GM12878 (cell line): ENCODE results near the gene NR3C1. TPM values are rescaled to one million over a fixed set of nuclear protein-coding genes. Genes with fewer than 3 reads are reported as not detected.
A peak's percentile ranks its signal among the peaks of the same experiment; 100 is the strongest.

Experiments used
- BRCA1 ChIP-seq: IDR thresholded peaks from 2 replicates; pipeline ENCODE4 v1.6.1; 2011; ENCODE audit warnings: low read depth, low read length, improper control_type of control experiment
- CBX5 ChIP-seq: sonication (generic); IDR thresholded peaks from 2 replicates; pipeline ENCODE4 v1.6.1; 2016; ENCODE audit warnings: low read depth, moderate library complexity, mild to moderate bottlenecking, inconsistent platforms
- CHD2 ChIP-seq: IDR thresholded peaks from 2 replicates; pipeline ENCODE4 v1.6.1; 2011; ENCODE audit warnings: low read depth, low read length, improper control_type of control experiment, borderline replicate concordance
- EP300 ChIP-seq, 2 experiments: fragments of 150-350 bp in 1 of 2; IDR thresholded peaks; 2 replicates each; pipeline ENCODE4 v1.6.1; 2011 to 2012; ENCODE audit warnings: low read depth in 2 of 2, low read length in 2 of 2, borderline replicate concordance in 1 of 2, improper control_type of control experiment in 1 of 2, inconsistent platforms in 1 of 2; ENCODE audit not compliant: control insufficient read depth in 1 of 2
- HDAC6 ChIP-seq: fragments of 200-600 bp; sonication (generic); IDR thresholded peaks from one replicate; pipeline ENCODE4 v1.8.0; 2017; ENCODE audit warnings: antibody characterized with exemption; ENCODE audit not compliant: unreplicated experiment
- IRF3 ChIP-seq: fragments of 450-650 bp; IDR thresholded peaks from 2 replicates; pipeline ENCODE4 v1.6.1; 2014; ENCODE audit warnings: mild to moderate bottlenecking
- KAT2A ChIP-seq: conservative IDR thresholded peaks from 2 replicates; pipeline ENCODE4 v1.6.1; 2011; ENCODE audit warnings: low read depth, low read length; ENCODE audit not compliant: control insufficient read depth
- NR2F1 ChIP-seq: fragments of 450-650 bp; conservative IDR thresholded peaks from 2 replicates; pipeline ENCODE4 v1.6.1; 2017; ENCODE audit warnings: mild to moderate bottlenecking
- PKNOX1 ChIP-seq: fragments of 450-650 bp; IDR thresholded peaks from 2 replicates; pipeline ENCODE4 v1.6.1; 2016; ENCODE audit warnings: mild to moderate bottlenecking
- POLR2A ChIP-seq: IDR thresholded peaks from 2 replicates; pipeline ENCODE4 v1.6.1; 2011; ENCODE audit warnings: low read depth, mild to moderate bottlenecking, low read length
- REST ChIP-seq: IDR thresholded peaks from 2 replicates; pipeline ENCODE4 v1.6.1; 2012; ENCODE audit warnings: mild to moderate bottlenecking, low read depth, low read length
- SIN3A ChIP-seq: IDR thresholded peaks from 2 replicates; pipeline ENCODE4 v1.6.1; 2012; ENCODE audit warnings: low read depth, low read length, improper control_type of control experiment
- SP1 ChIP-seq: IDR thresholded peaks from one replicate; pipeline ENCODE4 v1.6.1; 2011; ENCODE audit warnings: low read depth, low read length
- SREBF2 ChIP-seq: IDR thresholded peaks from 2 replicates; pipeline ENCODE4 v1.6.1; 2012; ENCODE audit warnings: mild to moderate bottlenecking, low read length
- SUPT20H ChIP-seq: IDR thresholded peaks from 2 replicates; pipeline ENCODE4 v1.6.1; 2011; ENCODE audit warnings: low read depth, mild to moderate bottlenecking, low read length, moderate library complexity, borderline replicate concordance; ENCODE audit not compliant: control insufficient read depth
- TAF1 ChIP-seq: IDR thresholded peaks from 2 replicates; pipeline ENCODE4 v1.6.1; 2011; ENCODE audit warnings: mild to moderate bottlenecking, low read depth, low read length, borderline replicate concordance
- TCF12 ChIP-seq: IDR thresholded peaks from 2 replicates; pipeline ENCODE4 v1.6.1; 2011; ENCODE audit warnings: low read depth, mild to moderate bottlenecking, low read length
- ZBTB40 ChIP-seq: fragments of 450-650 bp; IDR thresholded peaks from 2 replicates; pipeline ENCODE4 v1.6.1; 2016; ENCODE audit warnings: mild to moderate bottlenecking, moderate library complexity, borderline replicate concordance
- ZNF207 ChIP-seq: fragments of 450-650 bp; IDR thresholded peaks from 2 replicates; pipeline ENCODE4 v1.6.1; 2014; ENCODE audit warnings: antibody characterized with exemption, mild to moderate bottlenecking, borderline replicate concordance
- ZNF217 ChIP-seq: fragments of 450-650 bp; IDR thresholded peaks from 2 replicates; pipeline ENCODE4 v1.6.1; 2017; ENCODE audit warnings: antibody characterized with exemption, mild to moderate bottlenecking
- polyA plus RNA-seq, 11 experiments: library from polyadenylated mRNA; depleted of rRNA in 4 of 11; unstranded in 6 of 11; stranded (reverse) in 5 of 11; fragments of >200 nt; fragmentation: Nextera tagmentation in 4 of 11; fragmentation: Illumina TruSeq in 1 of 11; extraction: Ambion mirVana in 4 of 11; extraction: Trizol in 1 of 11; gene quantifications; 1 replicate in 1 of 11; 2 replicates in 10 of 11; pipeline versions ENCODE4 v1.2.1 to v1.2.3, GENCODE V29; 2011 to 2016; ENCODE audit warnings: inconsistent platforms in 2 of 11, missing spikeins in 2 of 11, low read depth in 1 of 11
- total RNA-seq, 4 experiments: library from RNA; depleted of rRNA in 3 of 4; stranded (reverse); fragments of >200 nt in 3 of 4; fragmentation: Illumina TruSeq in 1 of 4; extraction: Trizol in 1 of 4; gene quantifications; 2 replicates each; pipeline versions ENCODE4 v1.2.1 to v1.2.3, GENCODE V29; 2013 to 2021

The NR3C1 gene
- total and polyA plus RNA-seq, 10 of the 15 experiments (the other 5 are each of a cell fraction or from before 2014, with no cell fraction given) = 49.7 to 141 (median 109) TPM

- TF ChIP-seq KAT2A (no peak), SP1 (peak; percentile 20), CHD2 (peak; percentile 77; the same call in 1 of the 2 replicates), NR2F1 (peak; percentile 37), ZBTB40 (no peak), IRF3 (no peak), HDAC6 (no peak), SUPT20H (no peak), SREBF2 (no peak), TAF1 (no peak; the same call in 1 of the 2 replicates), PKNOX1 (peak; percentile 98), ZNF217 (no peak), CBX5 (no peak), BRCA1 (no peak), SIN3A (no peak; the same call in none of the 2 replicates), TCF12 (peak; percentile 82), EP300 (IDR thresholded peaks at IDR 0.05; ENCODE audit: borderline replicate concordance in 1 of 2, control insufficient read depth in 1 of 2, low read depth in 2 of 2, low read length in 2 of 2) (peak; percentile 74 to 88; a peak in 2 of 4 replicates), POLR2A (peak; percentile 56; the same call in 1 of the 2 replicates), REST (no peak), ZNF207 (peak; percentile 38)
Observed at GRCh38 chr5:143229896-143230675, 173.4 kb downstream of the NR3C1 start (continued).
